ENCODE measurements around the gene PLA2G2D.

DNA sequence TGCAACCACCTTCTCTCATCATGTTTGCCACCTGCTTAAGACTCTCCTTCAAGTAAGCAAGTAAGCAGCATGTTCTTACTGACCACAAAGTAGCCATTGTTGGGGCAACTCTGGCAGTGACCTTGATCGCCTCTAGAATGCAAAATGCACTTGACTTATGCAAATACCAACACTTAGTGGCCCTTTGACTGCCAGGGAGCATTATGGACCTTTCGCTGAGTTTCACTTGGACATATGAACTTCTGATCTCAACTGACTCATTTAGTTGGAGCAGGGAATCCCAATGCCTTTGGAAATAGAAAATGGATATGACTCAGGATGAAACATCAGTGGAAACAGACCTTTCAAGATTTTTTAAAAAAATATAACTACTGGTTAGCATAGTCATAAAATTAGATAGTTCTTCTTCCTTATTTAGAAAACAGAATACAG lies 55.5 kb downstream of the PLA2G2D start:
- no peak for TF ChIP-seq YY1 (IDR thresholded peaks at IDR 0.05; ENCODE audit: insufficient read depth, insufficient read length)
- TF ChIP-seq SUZ12 (IDR thresholded peaks at IDR 0.05; ENCODE audit: extremely low read depth, insufficient read depth, insufficient read length): no peak
